ENCODE data around the gene LYVE1. TPM values are rescaled to one million over a fixed set of nuclear protein-coding genes. Genes with fewer than 3 reads are reported as not detected.

LYVE1 gene
- total RNA-seq, 1 donor from 2014 or later = 352 TPM

- DNase-seq (ENCODE audit: low spot score) = no peak
Measured at GRCh38 chr11:10592331-10592730, 23.9 kb upstream of the LYVE1 start.

- no peak for DNase-seq (ENCODE audit: low spot score)
Measured at GRCh38 chr11:10591741-10592140, 23.3 kb upstream of the LYVE1 start.

DNA sequence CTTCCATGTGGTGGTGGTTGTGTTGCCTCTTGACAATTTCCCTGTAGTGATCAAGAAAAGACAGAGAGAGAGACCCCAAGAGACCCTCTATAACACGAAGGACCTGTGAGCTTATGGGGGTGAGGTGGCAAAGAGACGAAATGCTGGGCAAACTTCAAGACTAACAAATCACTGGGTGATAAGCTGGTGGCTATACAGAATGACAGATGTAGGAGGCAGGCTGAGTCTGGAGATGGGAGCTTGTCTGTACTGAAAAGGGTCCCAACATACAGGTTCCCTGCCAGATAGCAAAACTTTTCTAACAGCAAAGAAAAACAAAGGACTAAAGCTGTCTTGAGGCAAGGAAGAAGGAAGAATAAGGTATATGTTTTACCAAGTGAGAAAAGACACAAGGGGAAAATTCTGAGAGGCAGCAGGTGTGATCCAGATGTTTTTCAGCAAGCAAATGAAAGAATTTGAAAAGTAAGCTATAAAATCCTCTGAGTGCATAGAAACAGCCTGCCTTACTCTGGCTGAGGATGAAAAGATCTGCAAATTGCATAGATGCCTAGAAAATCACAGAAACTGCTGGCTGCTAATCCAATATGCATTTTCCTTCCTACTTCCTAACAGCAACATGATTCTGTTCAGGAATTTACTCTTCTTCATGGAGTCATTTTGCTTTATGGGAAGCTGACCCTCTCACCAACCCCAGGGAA, 21.9 kb upstream of the LYVE1 start:
- no peak for DNase-seq (ENCODE audit: low spot score)

DNA sequence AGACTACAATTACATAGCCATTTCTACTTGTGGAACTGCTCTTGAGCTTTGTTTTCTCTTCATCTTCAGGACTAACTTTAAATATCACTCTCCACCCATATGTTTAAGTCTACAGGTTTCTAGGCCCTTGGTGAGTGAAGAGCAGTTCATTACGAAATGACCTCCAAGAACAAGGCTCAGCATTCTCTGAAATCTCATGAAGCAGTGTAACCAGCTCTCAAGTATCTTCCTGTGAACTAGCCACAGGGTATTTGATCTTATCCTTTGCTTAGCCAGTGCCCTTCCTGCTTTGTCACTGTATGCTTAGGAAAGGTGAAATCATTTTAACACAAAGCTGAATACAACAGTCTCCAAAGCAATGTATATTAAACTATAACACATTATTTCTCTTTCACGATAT, 20.4 kb upstream of the LYVE1 start:
- no peak for DNase-seq (ENCODE audit: low spot score)

GRCh38 chr11:10587995-10588394, 19.5 kb upstream of the LYVE1 start:
- no peak for DNase-seq (ENCODE audit: low spot score)

DNA sequence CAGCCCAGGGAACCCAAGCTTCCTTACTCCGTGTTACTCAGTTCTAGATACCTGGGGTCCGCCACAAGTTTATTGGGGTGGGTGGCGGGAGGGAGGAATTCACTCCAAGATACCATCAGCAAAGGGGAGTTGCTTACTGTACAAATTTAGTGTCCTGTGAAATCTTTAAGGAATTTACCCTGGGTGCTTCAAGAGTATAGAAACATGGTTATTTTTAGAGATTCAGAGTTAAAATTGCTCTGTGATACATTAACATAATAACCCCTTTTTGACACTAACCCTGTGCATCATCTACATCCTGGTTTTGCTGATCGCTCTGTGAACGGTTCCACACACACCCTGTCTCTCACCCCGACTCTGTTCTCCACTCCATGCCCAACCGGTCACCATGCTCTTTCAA, 18.9 kb upstream of the LYVE1 start:
- DNase-seq (ENCODE audit: low spot score) = no peak

DNA sequence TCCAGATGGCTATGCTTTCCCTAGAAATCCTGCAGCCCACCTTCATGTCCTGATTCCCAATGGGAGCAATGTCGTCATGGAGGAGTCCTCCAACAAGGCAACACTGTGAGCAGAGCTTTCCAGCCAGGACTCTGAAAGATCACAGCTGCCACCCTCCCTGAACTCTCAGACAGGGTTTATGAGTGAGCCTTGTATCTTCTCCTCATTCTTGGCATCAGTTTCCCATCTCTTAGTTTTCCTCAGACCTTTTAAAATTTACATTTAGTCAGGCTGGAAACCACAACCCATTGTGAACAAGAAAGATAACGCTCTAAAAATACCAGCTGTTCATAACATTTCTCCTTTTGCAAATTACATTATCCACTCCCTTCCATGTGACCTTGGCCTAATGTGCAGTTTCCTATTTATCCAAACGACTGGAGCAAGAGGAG, 15.6 kb upstream of the LYVE1 start:
- DNase-seq (ENCODE audit: low spot score) = no peak

DNA sequence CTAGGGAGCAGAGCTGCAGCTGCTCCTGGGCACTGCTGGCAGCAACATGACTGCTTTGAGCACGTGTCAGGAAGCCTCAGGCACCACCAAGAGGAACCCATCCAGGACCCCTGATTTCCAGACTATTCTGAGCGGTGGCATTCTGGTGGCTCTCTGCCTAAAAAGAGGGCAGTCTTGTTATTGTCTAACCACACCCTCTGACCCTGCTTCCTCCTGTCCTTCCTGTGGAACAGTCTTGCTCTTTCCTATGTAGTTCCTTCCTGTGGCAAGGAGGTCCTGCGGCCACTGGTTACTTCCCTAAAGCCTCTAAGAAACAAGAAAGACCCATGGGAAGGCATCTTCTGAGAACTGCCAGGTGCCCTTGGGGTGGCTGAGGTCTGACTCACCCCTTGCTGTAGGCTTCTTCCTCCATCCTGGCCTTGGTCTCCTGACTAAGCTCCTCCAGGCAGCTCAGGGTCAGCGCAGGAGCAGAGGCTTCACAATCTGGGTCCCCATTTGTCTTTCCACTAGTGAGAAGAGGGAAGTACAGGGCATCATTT, 13.1 kb upstream of the LYVE1 start:
- DNase-seq (ENCODE audit: low spot score) = no peak

- no peak for DNase-seq (ENCODE audit: low spot score)
Measured at GRCh38 chr11:10580623-10581022, 12.2 kb upstream of the LYVE1 start.

GRCh38 chr11:10579700-10580099, 11.2 kb upstream of the LYVE1 start:
- DNase-seq (ENCODE audit: low spot score) = no peak

GRCh38 chr11:10576035-10576398, 7.6 kb upstream of the LYVE1 start:
- DNase-seq (ENCODE audit: low spot score) = no peak

DNA sequence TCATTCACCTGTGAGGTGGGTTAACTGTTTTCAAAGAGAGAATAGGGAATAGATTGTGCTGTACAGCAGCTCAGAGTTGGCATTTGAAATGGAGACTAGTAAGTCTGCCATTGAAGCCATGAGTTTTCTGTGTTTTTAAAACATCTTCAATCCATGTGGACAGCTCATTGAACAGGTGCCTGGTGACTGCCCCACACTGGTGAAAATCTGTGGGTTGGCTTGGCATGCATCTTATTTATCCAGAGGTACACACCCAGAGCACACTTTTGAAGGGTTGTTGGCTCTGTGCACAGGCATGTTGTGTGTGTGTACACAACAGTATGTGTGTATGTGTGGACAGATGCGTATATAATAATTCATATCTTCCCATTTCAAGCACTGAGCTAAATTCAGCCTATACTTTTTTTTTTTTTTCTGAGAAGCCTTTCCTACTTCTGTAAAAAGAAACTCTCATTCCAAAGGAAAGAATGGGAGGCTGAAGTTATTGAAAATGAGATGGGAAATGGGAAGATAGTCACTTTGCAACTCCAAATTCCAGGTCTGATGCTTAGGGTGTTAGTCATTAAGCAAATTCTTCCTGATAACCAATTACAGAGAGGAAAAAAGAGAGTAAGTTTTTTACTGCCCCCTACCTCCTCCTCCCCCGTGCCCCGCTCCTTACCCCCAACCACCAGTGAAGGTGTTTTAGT, 7.0 kb upstream of the LYVE1 start:
- DNase-seq (ENCODE audit: low spot score) = no peak

GRCh38 chr11:10573556-10573955, 5.1 kb upstream of the LYVE1 start:
- DNase-seq (ENCODE audit: low spot score) = no peak

DNA sequence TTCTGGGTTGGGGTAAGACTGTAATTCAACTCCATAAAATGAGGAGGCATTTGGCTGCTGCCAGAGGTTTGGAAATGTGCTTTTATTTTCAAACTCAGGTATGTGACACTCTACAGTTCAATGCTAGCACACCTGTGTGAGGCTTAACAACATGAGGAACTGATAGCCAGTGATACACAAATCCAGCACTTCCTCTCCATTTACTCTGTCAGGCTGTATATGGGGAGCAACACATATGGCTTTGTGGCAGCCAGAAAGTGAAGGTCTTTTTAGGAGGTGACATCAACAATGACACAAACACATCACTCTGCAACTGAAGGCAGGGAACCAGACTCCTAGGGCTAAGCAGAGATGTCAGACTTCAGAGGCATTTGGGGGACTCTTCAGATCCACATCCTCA, 4.6 kb upstream of the LYVE1 start:
- DNase-seq (ENCODE audit: low spot score) = no peak

GRCh38 chr11:10572533-10572932, 4.1 kb upstream of the LYVE1 start:
- DNase-seq (ENCODE audit: low spot score) = no peak

GRCh38 chr11:10567446-10567845, 1.0 kb downstream of the LYVE1 start:
- no peak for DNase-seq (ENCODE audit: low spot score)

DNA sequence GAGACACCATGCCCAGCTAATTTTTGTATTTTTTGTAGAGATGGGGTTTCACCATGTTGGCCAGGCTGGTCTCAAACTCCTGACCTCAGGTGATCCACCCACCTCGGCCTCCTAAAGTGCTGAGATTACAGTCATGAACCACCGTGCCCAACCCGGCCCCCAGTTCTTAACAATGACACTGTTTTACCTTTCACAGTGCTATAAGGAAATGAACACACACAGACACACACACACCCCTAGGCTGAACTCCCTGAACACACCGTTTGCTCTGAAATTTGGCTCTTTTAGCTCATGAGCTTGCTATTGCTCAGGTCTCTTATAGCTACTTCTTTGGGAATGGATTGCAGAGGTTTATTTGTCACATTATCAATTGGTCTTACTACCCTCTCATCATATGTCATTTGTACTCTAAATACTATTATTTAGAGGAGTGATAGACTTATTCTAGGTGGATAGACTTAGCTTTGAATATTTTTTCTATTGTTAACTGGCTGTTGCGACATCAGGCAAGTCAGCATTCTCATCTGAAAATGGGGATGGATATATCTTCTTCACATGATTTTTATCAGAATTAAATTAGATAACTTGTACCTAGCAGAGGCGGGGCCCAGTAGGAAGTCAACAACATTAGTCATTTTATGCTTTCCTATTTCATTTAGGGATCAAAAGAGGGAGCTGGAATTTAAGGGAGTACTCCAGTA, 2.1 kb downstream of the LYVE1 start:
- DNase-seq (ENCODE audit: low spot score) = no peak

- no peak for DNase-seq (ENCODE audit: low spot score)
Measured at GRCh38 chr11:10565493-10565892, 3.0 kb downstream of the LYVE1 start.

- DNase-seq (ENCODE audit: low spot score) = no peak
Measured at GRCh38 chr11:10564696-10565318, 3.7 kb downstream of the LYVE1 start.

DNA sequence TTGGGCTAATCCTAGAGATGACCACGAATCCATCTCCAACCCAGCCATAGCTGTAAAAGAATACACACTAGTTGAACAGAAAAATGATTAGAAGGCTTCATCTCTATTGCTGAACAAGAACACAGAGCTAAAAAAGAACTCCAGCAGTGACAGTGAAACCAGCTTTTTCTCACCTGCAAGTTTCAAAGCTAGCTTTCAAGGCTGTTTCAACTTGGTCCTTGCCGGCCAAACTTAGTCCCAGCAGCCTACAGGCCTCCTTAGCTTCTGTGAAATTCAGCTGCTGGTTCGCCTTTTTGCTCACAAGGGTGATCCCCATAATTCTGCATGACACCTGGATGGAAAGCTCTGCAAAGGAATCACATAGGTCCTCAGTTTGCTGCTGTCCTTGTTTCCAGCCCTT, 4.4 kb downstream of the LYVE1 start:
- no peak for DNase-seq (ENCODE audit: low spot score)

DNA sequence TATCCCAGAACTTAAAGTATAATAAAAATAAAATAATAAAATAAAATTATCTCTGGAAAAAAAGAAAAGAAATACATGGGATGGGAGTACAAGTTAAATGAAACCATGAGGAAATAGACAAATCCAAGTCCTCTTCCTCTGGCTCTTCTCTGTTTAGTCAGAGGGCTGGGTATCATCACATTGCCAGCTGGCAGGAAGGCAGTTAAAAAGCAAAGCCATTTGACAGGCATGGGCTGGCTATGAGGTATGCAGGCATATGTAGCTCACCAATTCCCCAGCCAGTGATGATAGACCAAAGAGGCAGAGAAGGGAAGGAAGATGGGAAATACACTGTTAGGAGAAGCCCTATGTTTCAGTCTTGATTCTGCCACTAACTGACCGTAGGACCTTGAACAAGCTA, 6.5 kb downstream of the LYVE1 start:
- no peak for DNase-seq (ENCODE audit: low spot score)

All from mesenteric fat pad (tissue), 1 donor.